Limb (tissue), 2 donors: ENCODE results near the gene GPT2.
"Not testable (repeated sequence)": the region's sequence is repeated elsewhere in the genome, so short reads cannot be mapped to it uniquely, and the experiment has no call there.

Source experiments
- DNase-seq, 2 donors: peaks; one replicate each; pipeline ENCODE4 v3.0.0-alpha.2; 2016; ENCODE audit errors: extremely low spot score in 2 of 2

Gene GPT2

DNA sequence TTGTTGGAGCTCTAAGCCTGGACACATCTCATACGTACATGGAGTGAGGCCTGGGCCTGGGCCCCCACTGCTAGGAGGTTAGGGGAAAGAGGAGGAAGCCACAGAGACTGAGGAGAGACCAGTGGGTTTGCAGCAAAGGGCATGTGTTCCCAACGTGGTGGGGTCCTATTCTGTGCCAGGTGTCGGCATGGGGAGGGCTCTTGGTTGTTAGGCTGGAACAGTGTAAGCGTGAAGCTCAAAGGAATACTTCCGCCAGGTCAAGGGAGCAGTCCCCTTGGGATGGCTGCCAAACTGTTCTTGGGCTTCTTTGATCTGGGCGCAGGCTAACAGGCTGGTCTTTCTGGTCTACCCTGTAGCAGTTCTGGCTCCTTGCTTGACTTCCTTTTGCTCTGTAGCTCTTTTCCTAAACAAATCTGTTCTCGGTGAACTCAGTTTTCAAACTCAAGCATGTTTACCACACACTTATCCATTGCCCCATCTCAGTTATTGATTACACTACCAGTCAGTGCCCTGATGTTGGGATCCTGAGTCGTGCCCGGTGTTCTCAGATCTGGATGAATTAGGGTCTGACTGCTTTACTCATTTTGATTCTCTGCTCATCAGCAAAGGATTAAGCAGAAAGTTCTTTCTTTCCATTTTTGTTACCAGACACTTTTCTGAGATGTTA lies 36.4 kb downstream of the GPT2 start:
- DNase-seq, result no peak

DNA sequence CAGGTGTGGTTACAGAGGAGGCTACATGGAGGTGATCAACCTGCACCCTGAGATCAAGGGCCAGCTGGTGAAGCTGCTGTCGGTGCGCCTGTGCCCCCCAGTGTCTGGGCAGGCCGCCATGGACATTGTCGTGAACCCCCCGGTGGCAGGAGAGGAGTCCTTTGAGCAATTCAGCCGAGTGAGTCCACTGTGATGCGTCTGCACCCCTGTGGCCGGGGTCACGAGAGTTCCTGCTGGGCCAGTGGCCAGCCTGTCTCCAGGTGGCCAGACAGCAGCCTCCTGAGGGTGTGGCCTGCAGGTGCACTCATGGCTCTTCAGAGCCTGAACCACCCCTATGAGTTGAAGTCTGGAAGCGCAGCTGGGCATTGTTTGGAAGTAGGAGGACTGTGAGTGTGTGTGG lies 38.1 kb downstream of the GPT2 start:
- no peak for DNase-seq

DNA sequence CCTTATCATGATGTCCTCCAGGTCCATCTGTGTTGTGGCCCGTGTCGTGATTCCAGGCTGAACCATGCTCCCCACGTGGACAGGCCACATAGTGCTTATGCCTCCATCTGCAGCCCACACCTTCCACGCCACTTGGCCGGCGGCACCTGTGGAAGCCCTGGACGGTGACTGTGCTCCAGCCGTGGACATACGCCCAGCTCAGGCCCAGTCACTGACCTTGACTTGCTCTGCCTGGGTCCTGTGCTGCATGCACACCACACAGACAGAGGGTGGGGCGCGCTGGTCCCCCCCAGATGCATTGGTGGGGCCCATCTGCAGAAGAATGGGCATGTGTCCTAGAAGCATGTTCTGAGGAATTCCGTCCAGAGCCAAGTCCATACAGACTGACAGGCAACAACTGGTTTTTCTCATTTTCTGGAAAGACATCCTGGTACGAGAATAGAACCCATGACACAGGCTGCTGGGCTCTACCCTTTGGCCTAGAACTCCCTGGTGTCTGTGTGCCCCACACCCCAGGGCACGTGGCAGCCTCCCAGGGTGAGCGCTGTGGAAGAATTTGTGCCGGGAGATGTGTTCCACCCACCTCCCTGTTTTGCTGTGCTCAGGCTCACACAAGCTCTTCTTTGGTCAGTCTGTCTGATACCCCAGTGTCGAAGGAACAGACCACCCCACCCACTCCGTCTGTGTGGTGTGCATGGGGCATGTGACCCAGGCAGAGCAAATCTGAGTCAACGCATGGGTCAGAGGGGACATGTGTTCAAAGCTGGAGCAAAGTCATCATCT lies 39.5 kb downstream of the GPT2 start:
- no peak for DNase-seq

DNA sequence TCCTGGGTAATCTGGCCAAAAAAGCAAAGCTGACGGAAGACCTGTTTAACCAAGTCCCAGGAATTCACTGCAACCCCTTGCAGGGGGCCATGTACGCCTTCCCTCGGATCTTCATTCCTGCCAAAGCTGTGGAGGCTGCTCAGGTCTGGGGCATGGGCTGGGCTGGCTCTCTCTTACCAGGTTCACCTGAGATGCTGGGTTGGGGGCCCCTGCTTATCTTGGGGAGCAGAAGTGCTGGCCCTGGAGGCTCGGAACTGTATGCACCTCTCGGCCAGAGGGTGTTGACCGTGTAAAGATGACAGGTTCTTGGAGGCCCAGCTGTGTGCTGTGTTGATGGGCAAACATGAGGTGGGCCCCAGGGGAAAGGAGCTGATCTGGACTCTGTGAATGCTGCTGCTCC lies 40.2 kb downstream of the GPT2 start:
- no peak for DNase-seq

DNA sequence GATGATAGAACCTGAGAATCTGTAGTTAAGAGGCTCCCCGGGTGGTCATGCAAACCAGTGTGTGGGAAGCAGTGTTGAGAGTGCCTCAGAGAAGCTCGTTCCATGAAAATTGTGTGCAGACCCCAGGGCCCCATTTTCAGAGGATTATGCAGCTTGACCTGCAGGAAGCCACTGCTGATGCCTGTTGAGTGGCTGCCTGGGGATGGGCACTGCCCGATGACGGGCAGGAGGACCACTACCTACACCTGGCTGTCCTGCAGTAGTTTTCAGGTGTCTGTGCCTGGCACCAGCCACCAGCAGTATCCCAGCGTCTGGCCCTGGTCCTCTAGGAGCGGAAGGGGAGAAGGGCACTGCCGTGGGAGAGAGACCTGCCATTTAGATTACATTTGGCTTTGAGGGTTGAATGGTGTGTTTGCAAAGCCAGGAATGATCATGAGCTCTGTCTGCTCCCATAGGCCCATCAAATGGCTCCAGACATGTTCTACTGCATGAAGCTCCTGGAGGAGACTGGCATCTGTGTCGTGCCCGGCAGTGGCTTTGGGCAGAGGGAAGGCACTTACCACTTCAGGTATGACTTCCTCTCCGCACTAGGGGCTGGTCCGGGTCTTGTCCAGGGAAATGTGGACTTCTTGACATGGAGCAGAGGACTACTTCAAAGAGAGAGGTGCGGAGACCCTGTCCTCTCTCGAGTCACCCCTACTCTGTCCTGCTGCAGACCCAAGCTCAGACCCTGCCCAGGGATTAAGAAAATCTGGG lies 42.5 kb downstream of the GPT2 start:
- DNase-seq, result no peak

DNA sequence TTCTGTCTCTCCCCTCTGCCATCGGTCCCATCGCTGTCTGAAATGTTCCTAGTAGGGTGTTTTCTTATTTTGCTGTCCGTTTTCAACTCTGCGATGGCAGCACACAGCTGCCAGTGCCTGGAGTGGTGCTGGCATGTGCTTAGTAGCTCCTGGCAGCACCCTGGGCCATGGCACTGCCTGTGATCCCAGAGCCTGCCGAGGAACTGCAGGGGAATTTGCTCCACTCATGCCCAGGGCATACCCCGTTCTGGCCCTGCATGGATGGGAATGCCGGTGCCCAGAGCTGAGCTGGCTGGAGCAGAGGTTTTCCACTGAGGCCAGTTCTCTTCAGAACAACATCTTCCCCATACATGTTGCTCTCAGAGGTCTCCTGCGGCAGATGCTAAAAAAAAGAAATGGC lies 43.1 kb downstream of the GPT2 start:
- no peak for DNase-seq

DNA sequence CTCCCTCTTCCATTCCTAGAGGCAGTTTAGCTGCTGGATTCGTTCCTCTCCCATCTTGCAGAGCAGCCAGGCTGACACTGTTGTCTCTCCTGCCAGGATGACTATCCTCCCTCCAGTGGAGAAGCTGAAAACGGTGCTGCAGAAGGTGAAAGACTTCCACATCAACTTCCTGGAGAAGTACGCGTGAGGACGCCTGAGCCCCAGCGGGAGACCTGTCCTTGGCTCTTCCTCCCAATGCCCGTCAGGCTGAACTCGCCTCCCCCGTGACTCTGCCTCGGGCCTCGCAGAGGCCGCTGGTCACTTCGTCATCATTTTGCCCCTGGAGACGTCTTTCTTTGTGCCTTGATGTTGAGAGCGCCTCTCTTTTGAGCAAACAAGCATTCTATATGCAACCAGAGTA lies 44.6 kb downstream of the GPT2 start:
- DNase-seq, result no peak

DNA sequence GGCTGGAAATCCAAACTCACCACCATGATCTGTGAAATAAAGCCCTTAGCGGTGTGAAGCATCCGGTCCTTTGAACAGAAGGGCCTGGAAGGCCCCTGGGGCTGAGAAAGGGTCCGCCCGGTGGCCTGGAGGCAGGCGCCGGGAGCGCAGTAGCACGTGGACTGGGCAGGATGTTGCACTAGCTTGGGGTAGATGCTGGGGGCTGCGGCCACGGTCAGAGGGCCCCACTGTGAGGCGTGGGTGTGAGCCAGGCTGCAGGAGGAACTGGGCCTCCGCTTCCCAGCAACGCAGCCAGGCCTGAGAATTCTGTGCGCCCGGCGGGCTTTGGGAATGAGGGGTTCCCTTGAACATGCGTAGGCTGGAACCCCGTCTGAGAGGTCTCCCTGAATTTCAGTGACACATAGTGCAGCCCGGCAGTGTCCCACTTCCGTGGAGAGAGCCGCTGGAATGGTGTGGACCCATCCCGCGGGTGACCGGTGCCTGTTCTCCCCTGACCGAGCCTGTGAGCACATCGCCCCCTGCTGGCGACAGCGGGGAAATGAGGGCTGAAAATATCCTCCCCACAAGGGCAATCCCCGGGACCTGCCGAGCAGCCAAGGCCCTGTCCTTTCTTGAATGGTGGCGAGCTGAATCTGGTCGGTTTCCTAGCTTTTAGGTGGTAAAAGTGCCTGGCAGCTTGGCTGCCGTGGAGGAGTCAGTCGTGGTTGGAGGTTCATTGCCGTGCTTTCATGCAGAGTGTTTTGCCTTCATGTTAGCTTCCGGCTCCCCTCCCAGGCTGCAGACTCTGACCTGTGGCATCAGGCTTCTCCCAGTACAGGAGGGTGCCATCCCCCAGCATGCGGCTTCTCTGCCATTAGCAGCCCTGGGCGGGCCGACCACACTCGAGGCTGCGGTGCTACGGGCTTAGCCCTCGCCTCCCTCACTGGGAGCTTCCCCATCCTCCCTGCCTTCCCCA lies 45.5 kb downstream of the GPT2 start:
- peak in 1 of 2 donors; percentile 72 for DNase-seq

DNA sequence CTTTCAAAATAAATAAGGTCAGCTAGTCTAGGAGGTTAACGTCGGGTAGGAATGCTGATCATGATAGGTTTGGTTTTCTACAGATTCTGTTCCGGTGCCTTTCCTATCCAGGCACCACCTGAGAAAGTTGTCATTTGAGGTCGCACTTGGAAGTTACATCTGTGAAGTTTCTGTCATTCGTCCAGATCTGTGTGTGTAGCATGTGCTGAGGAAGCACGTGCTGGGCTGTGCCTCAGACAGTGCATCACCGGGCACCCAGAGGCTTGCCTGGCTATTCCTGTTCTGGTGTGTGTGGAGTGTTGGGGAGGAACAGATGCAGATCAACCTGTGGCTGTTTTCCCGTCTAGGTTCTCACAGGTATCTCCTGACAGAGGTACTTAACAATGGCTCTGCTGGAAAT lies 46.7 kb downstream of the GPT2 start:
- no peak for DNase-seq

DNA sequence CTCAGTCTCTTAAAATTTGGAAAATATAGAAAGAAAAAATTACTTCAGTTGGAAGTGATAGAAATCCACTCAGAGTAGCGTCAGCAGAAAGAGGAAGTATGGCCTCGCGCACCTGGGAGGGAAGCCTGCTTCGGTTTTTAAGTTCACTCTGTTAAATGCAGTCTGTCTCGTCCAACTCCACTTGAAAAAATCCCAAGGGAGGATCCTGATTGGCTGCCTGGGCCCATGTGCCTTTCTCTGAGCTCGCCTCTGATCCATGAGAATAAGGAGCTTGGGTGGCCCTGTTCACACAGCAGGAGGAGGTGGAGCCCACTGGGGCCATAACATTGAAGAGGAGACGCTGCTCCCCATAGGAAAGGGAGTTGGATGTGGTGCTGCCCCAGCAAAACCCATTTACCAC lies 48.6 kb downstream of the GPT2 start:
- DNase-seq, result no peak

DNA sequence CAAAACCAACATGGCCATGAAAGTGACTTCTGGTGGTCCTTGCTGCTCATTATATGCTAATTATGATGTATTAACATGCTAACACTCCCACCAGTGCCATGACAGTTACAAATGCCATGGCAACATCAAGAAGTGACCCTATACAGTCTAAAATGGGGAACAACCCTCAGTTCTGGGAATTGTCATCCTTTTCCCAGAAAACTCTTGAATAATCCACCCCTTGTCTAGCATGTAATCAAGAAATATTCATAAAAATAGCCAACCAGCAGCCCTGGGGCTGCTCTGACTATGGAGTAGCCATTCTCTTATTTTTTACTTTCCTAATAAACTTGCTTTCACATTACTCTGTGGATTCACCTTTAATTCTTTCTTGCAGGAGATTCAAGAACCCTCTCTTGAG lies 53.4 kb downstream of the GPT2 start:
- DNase-seq, result no peak

DNA sequence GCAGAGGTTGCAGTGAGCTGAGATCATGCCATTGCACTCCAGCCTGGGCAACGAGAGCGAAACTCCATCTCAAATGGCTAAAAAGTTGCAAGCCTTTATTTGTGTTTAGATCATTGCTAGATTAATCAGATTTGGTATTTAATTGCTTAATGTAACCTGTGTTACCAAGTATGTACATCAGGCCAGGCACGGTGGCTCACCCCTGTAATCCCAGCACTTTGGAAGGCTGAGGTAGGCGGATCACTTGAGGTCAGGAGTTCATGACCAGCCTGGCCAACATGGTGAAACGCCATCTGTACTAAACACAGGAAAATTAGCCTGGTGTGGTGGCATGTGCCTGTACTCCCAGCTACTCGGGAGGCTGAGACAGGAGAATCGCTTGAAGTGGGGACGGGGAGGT lies 60.6 kb downstream of the GPT2 start:
- DNase-seq, result not testable (repeated sequence)

DNA sequence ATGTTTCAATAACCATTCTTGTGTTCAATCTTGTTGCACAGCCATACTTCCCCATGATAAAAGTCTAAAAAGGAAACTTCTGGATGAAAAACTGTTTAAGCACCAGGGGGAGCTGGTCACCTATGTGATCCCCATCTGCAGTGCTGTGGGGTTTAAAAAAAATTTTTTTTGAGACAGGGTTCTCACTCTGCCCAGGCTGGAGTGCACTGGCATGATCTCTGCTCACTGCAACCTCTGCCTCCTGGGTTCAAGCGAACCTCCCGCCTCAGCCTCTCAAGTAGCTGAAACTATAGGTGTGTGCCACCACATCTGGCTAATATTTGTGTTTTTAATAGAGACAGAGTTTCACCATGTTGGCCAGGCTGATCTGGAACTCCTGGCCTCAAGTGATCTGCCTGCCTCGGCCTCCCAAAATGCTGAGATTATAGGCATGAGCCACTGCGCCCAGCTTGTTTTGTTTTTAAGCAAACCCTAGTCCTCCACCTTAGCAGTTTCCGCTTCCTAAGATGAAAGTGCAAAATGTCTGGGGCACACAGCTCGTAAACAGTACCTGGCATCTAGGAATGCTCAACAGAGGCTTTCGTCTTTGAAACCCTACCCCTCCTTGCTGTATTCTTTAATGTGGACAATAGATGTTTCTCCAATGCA lies 63.9 kb downstream of the GPT2 start:
- DNase-seq, result peak in 1 of 2 donors; percentile 27

DNA sequence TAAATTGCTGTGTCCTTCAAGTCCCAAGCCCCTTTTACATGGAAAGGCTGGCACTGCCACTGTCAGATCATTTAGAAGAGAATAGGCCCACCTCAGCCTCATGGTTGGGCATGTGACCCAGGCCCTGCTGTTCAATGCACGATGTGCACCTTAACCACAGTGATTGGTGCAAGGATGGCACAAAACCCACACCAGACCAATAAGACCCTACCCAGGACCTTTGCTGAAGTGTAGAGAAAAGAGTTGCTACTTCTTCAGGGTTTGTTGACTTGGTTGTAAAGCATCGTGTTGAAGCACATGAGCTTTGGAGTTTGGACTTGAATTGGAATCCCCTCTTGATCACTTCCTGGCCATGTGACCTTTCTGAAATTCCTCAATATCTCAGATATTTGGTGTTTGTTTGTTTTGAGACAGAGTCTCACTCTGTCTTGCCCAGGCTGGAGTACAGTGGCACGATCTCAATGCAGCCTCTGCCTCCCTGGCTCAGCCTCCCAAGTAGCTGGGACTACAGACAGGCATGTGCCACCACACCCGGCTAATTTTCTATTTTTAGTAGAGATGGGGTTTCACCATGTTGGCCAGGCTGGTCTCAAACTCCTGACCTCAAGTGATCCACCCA lies 64.5 kb downstream of the GPT2 start:
- DNase-seq, result no peak

DNA sequence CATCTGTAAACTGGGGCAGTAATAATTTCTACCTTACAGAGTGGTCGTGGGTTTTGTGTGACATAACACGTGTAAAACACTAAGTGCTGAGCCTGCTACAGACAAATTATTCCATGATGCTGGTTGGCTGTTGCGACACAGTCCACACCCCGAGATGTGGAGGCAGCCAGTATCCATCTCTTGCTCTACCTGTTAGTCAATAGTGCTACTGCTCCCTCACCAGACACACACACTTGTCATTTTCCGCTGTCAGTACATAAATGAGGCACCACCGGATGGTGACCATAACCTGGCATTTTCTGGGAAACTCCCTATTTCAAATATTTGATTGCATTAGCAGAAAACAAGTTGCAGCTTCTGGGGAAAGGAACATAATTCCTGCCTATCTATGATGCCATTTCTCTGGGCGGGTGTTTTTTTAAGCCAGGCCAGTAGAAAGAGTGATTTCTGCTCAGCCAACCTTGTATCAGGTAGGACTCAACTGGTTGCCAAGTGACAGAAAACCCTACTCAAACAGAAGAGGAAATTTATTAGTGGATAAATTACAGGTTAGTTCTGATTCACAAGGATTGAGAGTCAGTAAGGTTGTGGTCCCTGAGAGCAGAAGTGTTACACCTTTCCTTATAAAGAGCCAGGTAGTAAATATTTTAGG lies 65.2 kb downstream of the GPT2 start:
- DNase-seq, result no peak

DNA sequence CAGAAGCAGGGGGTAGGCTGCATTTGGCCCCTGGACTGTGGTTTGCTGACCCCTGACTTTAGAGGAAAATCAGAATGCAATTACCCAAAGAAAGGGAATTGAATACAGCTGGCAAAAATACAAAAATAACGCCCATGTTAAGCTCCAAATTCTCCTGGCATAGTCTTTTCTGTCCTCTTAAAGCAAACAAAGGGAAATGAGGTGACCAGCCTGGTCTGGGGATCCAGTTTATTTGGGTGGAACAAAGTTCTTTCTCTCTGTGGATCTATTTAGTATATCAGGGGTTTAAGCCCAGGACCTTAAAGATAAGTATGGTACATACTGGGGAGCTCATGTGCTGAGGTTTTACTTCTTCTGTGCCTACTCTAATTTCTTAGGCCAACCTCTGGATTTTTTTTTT lies 65.8 kb downstream of the GPT2 start:
- no peak for DNase-seq

DNA sequence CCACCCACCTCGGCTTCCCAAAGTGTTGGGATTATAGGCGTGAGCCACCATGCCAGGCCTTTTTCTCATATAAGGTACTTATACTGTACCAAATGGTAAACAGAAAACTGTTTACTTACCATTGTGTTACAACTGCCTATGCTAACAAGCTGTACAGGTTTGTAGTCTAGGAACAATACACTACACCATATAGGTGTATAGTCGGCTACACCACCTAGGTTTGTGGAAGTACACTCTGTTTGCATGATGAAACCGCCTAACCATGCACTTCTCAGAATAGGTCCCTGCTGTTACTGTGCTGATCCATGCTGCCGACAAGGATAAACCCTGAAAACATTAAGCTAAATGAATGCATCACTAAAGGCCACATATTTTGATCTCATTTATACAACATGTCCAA lies 70.4 kb downstream of the GPT2 start:
- no peak for DNase-seq

DNA sequence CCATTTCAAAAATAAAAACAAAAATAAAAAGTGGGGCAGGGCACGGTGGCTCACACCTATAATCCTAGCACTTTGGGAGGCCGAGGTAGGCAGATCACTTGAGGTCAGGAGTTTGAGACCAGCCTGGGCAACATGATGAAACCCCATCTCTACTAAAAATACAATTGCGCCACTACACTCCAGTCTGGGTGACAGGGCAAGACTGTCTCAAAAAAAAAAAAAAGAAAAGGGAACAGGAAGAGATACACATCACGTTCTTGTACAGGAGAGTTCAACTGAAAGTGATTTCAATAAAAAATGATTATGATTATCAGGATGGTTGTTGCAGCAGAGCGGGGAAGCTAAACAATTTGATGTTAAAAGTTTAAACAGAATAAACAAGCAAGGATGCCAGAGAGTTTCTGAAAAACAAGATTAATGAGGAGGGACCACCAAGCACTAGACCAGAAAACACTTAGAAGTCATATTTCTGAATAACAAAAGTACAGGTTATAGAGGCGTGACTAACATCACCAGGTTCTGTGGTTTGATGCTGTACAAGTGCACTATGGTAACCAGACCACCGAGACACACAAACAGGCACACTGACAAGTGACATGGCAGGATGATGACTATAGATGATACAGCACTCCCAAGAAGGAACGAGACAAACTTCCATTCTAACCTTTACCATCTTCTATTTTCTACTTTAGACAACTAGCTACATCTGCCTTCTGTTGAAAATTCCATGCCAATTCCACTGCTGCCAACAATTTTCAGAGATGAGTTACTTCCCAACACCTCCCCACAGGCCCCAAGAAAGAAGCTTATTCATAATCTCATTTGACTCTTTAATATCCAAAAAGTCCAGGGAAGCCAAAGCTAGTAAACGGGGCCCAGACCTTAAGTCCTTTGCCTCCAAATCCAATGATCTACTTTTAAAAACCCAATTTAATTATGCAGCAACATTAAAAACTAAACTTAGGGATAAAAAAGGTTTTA lies 77.5 kb downstream of the GPT2 start:
- no peak for DNase-seq

DNA sequence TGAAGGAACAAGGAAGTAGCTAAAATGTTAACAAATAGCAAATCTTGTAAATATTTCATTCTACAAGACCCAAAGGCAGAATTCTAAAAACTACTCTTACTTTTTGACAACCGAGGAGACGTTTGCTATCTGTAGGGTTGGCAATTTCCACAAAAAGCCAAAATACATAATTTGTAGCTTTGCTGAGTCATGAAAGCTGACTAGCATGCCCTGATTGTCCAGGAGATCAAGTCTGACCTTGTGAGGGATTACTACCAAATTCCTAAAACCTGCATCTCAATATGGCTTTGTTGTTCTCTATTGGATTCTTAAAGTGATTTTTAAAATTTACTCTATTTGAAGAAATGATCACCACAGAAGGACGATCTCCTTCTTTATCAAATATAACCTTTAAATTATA lies 78.5 kb downstream of the GPT2 start:
- no peak for DNase-seq
